Activated CD4-positive, CD25-positive, alpha-beta regulatory T cell treated with anti-CD3 and anti-CD28 coated beads, Interleukin-2, amount 50 U/mL, for 16 hours (primary cell): ENCODE measurements around the gene MMP17.

Experiments
- DNase-seq: peaks from one replicate; pipeline ENCODE4 v3.0.0-alpha.2; 2020; ENCODE audit warnings: low read depth, low spot score

MMP17 gene

DNA sequence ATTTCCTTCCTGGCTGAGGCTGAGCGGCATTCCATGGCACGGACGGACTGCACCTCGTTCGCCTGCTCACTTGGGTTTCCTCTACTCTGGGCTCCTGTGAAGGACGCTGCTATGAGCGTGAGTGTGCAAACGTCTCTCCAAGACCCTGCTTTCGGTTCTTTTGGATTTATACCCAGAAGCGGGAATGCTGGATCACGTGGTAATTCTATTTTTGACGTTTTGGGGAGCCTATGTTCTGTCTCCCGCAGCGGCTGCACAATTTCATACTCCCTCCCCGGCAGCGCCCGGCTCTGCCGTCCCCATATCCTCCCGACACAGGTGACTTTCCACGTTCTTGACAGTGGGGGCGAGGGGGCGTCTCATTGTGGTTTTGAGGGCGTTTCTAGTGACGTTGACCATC lies 20.6 kb downstream of the MMP17 start:
- DNase-seq = no peak

DNA sequence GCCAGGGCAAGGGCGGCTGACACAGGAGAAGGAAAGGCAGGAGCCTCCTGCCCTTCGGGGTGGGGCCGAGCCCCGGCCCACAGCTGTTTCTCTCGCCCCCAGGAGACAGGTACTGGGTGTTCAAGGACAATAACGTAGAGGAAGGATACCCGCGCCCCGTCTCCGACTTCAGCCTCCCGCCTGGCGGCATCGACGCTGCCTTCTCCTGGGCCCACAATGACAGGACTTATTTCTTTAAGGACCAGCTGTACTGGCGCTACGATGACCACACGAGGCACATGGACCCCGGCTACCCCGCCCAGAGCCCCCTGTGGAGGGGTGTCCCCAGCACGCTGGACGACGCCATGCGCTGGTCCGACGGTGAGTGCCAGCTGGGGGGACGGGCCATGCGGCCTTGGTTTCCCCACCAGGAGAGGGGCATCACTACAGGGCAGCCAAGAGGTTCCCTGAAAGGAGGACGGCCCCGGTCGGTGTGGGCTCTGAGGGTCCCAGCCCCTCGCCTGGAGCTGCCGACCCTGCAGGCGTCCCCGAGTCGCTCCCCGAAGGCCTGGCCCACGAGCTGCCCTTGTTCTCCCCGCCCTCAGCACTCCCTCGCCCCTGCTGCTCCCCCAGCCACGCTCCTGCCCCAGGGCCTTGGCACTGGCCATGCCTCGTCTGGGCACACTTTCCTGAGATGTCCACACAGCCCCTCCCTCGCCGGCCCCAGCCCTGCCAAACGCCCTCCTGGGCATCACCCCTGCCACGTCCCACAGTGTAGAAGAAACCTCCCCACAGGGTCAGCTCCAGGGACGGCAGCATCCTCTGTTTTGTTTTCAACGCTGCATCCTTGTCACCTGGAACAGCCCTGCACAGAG lies 21.7 kb downstream of the MMP17 start:
- no peak for DNase-seq

DNA sequence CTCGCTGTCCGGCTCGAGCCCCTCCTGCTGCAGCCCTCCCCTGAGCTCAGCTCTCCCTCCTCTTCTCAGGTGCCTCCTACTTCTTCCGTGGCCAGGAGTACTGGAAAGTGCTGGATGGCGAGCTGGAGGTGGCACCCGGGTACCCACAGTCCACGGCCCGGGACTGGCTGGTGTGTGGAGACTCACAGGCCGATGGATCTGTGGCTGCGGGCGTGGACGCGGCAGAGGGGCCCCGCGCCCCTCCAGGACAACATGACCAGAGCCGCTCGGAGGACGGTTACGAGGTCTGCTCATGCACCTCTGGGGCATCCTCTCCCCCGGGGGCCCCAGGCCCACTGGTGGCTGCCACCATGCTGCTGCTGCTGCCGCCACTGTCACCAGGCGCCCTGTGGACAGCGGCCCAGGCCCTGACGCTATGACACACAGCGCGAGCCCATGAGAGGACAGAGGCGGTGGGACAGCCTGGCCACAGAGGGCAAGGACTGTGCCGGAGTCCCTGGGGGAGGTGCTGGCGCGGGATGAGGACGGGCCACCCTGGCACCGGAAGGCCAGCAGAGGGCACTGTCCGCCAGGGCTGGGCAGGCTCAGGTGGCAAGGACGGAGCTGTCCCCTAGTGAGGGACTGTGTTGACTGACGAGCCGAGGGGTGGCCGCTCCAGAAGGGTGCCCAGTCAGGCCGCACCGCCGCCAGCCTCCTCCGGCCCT lies 22.8 kb downstream of the MMP17 start:
- no peak for DNase-seq

DNA sequence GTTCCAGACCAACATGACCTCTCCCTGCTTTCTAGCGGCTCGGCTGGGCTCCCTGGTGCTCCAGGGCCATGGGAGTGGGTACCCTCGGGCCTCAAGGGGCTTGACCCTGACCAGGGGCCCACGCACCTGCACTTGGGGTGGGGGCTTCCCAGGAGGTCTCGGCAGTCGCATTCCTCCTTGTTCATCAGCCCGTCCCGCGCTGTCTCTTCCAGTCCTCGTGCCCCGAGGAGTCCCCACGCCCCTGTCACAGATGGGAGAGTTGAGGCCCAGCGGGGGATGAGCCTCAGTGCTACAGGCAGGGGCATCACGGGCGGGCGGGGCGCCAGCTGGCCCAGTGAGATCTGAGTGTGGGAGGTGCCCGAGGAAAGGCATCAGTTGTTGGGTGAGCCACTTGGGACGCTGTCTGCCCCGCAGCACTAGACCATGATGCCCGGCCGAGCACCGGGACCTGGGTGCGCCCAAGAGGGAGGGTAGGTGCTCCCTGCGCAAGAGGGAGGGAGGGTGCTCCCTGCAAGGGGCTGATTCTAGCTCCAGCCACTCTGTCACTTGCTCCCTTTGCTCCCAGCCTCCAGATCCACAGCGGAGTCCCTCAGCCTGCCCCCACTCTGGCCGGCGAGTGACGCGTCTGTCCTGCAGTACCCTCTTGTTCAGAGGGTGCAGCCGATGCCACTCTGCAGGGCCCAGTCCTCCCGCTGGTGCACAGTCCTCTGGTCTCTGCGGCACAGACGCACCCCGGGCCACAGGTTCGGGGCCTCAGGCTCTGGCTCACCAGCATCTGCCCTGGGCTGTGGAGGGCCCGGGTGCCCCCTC lies 23.8 kb downstream of the MMP17 start:
- no peak for DNase-seq

DNA sequence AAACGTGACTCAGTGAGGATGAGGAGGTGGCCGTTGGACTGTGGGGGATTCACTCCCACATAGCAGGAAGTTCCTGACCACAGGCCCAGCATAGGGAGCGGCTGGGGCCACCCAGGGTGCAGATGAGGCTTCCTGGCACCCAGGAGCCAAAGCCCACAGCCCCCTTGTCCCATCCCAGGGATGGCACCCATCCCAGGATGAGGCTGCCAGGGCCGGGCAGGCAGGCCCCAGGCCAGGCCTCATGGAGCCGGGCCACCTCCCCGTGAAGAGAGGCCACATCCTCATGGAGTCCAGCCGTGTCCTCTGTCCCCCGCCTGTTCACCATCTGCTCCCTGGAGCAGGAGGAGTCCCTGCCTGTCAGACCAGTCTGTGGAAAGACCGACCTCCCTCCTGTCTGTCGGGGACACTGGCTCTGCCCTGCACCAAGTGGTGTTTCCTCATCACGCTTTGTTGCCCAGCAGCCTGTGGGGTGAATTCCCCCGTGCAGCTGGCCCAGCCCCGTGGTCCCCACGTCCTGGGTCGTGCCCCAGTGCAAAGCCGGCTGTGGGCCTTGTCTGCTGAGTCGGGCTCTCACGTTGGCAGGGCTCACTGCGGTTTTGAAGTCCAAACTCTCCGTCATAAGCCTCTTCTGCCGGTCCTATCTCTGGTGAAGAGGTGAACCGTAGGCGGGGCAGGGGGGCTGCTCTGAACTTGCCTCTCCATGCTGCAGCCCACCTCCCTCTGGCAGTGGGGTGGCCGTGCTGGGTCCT lies 24.5 kb downstream of the MMP17 start:
- DNase-seq = no peak

DNA sequence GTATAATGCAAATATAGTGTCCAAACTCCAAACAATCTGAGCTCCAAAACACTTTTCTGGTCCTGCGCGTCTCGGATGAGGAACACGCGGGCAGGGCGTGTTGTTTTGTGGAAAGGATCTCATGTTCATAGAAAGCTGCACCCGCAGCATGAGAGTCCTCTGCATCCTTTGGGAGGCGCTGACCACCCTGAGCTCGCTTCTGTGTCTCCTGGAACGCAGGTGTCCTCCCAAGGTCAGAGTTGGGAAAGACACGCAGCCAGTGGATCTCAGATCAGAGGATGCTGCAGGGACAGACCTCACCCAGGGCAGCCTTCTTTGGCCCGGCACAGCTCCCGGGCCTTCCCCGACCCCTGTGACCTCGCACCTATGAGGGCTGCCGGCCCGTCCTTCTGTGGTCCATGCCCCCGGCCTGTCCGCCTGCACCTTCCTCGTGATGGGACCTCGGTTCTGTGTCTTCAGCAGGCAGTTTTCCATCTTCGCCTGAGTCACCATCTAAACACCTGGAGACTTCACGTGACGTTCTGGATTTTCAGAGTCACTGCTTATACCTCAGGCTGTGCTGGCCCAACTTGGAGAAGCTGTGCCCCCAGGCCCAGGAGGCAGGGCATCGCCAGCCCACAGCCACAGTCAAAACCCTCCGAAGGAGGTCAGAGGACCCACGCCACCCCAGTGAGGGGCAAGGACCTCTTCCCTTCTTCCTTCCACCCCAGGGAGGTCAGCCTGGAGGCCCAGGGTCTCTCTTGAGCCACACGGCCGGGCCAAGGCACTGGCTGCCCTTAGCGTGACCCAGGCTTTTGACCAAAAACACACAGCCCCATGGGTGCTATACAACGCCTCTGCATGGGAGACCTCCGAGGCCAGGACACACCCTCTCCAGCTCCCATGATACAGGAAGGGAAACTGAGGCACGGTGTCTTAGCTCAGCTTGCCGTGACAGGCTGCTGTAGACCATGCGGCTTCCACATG lies 25.9 kb downstream of the MMP17 start:
- DNase-seq = no peak

DNA sequence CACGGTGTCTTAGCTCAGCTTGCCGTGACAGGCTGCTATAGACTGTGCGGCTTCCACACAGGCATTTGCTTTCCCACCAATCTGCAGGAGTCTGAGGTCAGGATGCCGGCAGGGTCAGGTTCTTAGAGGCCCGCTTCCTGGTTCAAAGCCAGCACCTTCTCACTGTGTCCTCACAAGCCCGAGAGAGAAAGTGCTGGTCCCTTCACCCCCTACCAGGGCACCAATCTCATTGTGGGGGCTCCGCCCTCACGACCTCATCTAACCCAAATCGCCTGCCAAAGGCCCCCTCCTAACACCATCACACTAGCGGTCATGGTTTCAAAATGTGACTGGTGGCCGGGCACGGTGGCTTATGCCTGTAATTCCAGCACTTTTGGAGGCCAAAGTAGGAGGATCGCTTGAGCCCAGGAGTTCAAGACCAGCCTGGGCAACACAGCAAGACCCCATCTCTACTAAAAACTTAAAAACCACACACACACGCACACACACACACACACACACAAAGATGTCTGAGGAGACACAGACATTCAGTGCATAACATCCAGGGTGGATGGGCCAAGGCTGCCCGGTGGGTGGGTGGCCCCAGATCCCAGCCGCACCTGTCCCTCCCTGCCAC lies 26.8 kb downstream of the MMP17 start:
- no peak for DNase-seq

DNA sequence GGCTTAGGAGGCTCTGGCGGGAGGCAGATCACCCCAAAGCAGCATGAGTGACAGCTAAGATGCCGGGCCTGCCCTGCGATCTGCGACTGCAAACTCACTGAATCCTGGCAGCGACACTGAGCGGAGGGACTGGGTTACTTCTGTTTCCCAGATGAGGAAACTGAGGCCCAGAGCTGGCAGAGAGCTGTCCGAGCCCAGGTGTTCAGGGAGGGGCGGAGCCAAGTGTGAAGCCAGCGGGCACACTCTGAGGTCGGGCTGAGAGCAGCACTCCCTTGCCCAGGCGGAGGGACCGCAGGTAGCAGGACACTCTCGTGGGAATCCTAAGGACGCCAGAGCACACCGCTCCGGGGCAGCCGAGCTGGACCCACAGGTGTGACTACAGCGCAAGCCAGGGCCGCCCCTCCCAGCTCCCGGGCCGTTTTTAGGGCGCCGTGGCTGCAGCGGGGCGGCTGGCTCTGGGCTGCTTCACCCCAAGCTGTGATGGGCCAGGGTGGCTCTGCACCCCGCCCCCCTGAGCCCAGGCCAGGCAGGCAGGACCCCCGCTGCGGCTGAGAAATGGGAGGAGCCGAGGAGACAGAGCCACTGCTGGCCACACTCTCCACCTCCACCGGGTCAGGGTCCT lies 27.4 kb downstream of the MMP17 start:
- no peak for DNase-seq

DNA sequence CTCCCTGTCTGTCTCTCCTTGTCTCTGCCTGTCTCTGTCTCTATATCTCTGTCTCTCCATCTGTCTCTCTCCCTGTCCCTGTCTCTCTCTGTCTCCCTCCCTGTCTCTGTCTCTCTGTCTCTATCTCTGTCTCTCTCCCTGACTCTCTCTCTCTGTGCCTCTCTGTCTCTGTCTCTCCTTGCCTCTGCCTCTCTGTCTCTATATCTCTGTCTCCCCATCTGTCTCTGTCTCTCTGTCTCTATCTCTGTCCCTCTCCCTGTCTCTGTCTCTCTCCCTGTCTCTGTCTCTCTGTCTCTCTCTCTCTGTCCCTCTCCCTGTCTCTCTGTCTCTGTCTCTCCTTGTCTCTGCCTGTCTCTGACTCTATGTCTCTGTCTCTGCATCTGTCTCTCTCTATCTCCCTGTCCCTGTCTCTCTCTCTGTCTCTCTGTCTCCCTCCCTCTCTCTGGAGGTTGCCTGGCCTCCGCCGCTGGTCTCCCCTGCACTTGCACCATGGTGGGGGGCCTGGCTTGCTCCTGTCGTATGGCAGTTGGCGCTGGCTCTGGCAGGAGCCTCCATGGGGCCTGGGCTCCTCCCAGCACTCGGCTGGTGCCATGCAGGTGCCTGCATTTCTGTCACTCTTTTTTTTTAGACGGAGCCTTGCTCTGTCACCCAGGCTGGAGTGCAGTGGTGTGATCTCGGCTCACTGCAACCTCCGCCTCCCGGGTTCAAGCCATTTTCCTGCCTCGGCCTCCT lies 28.3 kb downstream of the MMP17 start:
- no peak for DNase-seq

DNA sequence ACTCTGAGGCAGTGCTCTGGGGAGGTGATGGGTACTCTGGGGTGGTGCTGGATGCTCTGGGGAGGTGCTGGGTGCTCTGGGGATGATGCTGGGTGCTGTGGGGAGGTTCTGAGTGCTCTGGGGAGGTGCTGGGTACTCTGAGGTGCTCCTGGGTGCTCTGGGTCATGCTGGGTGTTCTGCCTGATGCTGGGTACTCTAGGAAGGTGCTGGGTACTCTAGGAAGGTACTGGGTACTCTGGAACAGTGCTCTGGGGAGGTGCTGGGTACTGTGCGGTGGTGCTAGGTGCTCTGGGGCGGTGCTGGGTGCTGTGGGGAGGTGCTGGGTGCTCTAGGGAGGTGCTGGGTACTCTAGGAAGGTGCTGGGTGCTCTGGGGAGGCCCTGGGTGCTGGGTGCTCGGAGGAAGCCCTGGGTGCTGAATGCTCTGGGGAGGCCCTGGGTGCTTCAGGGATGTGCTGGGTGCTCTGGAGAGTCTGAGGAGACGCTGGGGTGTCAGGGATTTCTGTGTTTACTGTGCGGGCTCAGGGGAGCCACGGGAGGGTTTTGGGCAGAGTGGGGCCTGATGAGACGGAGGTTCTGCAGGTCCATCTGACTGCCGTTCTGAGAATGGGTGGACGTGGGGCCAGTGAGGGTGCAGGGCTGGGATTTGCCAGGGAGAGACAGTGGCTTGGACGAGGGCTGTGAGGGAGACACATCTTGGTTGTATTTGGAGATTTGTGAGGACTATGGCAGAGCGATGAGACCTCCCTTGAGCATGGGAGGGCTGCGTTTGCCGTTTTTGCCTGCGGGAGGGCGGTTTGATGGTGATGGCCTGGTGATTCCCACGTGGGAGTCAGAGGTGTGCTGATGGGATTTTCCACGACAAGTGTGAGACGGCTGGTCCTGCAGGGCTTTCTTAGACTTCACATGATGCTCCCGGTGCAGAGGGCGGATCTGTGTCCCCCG lies 30.0 kb downstream of the MMP17 start:
- DNase-seq = no peak

DNA sequence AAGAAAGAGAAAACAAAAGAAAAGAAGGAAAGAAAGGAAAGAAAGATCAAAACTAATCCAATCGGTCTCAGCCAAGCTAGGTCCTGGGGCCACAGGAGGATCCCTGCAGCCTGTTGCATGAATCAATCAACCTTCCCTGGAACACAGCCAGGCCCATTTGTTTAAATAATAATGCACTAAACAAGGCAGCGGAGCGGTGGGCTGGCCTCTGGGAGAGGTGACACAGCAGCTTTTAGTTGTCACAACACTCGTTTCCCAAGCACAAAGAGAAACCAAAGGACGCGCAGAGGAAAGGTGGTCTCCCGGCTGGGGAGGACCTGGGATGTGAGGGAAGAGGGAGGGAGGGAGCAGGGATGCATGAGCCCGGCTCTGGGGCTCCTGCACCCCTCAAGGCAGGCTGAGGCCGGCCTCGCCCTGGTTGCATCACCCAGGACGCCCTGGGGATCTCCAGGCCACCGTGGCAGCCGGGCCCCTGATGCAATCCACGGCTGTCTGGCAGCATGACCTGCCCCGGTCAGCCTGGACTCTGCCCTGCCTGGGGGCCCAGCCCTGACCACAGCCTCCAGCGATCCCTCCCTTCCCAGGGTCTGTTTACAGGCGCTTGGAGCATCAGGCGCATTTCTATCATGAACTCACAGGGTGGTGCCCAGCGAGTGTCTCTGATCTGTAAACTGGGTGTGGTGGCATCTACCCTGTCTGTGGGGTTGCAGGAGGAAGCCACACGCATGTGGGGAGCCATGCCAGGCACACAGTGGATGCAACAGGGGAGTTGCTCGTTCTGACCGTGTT lies 32.5 kb downstream of the MMP17 start:
- DNase-seq = no peak

DNA sequence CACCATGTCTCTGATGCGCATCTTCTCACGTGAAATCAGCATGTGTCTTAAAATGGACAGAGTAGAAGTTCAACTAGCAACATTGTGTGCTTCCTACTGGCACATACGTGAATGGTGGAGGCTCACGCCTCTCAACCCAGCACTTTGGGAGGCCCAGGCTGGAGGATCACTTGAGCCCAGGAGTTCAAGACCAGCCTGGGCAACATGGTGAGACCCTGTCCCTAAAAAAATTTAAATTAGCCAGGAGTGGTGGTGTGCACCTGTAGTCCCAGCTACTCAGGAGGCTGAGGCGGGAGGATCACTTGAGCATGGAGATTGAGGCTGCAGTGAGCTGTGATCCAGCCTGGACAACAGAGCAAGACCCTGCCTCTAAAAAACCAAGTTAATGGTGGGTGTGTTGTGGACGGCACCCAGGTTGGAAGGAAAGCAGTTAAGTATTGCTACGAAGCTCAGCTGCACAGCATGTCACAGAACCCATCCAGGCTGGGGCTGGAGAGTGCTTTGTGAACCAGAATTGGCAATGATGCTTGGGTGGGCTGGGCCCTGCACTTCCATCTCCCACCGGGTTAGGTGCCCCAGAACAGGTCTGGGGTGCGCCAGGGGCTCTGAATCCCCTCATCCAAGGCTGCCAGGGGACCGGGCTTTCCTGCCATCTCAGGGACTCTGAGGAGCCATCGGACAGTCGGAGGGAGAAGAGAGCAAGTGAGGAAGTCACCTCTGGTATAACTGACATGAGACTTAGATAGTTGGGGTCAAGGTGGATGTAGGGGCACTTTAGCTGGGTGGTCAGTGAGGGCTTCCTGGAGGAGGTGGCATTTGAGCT lies 33.3 kb downstream of the MMP17 start:
- DNase-seq = no peak

DNA sequence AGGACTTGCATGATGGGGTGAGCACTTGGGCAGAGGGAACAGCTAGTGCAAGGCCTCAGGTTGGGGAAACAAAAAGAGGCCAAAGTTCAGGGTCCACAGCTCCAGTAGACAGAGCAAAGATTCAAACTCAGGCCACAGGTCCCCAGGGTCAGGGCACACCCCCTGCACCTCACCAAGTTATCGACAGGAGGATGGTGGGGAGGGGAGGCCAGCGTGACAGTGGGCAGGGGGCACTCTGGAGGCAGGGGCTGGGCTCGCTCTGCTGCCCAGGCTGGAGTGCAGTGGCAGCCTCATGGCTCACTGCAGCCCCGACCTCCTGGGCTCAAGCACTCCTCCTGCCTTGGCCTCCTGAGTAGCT lies 33.9 kb downstream of the MMP17 start:
- no peak for DNase-seq

DNA sequence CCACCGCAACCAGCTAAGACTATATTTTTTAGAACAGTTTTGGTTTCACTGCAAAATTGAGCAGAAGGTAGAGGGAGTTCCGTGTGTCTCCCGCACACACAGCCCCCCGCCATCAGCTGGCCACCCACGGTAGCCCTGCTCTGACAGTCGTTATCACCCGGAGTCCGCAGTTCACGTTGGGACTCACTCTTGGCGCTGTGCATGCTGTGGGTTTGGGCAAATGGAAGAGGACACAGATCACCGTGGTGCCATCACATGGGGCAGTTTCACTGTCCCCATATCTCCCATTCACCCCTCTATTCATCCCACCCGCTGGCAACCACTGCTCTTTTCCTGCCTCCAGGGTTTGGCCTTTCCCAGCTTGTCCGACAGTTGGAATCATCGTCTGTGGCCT lies 34.4 kb downstream of the MMP17 start:
- DNase-seq = no peak

DNA sequence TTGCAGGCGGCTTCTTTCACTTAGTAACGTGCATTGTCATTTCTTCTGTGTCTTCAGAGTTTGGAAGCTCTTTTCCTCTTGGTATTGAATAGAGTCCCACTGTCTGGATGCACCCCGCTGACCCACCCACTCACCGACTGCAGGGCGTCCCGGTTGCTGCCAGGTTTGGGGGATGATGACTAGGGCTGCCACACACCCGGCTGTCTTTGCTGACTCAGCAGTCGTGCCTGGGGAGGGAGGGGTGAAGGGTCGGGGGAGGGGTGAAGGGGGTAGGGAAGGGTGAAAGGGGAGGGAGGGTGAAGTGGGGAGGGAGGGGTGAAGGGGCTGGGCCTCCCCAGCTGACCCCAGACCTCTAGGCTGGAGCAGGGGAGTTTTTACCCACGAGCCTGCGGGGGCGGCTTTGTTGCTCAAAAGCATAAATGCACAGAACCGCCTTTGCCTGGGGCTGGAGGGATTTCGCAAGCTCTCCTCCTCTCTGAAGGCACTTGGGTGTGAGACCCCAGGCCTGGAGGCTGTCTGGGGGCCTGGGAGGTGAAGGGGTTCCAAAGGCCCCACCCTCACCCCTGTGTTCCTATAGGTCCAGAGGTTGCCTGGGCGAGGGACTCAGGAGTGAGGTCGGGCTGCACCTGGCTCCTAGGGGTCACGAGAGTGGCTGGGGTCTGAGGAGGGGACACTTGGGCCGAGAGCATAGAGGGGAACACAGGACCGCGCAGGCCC lies 35.0 kb downstream of the MMP17 start:
- no peak for DNase-seq
